Stimulated activated CD8-positive, alpha-beta memory T cell treated with anti-CD3 and anti-CD28 coated beads, Interleukin-15, amount 100 ng/mL, for 4 hours (primary cell): ENCODE measurements around the gene OR2T12.
"Not testable (repeated sequence)": the region's sequence is repeated elsewhere in the genome, so short reads cannot be mapped to it uniquely, and the experiment has no call there.

Source experiments
- DNase-seq, 2 donors: peaks; one replicate each; pipeline ENCODE4 v3.0.0-alpha.2; 2020; ENCODE audit warnings: low read depth in 2 of 2

OR2T12 gene, protein sequence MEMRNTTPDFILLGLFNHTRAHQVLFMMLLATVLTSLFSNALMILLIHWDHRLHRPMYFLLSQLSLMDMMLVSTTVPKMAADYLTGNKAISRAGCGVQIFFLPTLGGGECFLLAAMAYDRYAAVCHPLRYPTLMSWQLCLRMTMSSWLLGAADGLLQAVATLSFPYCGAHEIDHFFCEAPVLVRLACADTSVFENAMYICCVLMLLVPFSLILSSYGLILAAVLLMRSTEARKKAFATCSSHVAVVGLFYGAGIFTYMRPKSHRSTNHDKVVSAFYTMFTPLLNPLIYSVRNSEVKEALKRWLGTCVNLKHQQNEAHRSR

DNA sequence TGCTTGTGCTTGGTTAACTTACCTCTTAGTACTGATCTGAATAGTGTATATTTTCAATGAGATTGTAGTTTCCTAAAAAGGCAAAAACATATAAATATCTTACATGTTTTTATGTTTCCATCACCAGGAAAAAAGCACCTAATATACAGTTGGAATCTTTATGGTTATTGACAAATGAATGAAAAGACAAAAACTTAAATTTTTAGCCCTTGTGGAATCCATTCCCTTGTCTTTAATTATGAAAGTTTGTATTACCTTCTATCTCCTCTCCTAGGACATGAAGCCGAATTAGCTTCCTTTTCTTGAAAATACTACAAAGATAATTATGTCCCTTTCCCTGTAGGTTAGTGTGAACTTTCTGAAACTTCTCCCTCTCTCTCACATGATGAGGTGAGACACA is at the start of gene OR2T12:
Gene OR2T12, minus strand, starts transcription at position 101 of the 400 bp plus-strand sequence. CDS start 7,846 bp downstream, outside the sequence.
- no peak for DNase-seq

DNA sequence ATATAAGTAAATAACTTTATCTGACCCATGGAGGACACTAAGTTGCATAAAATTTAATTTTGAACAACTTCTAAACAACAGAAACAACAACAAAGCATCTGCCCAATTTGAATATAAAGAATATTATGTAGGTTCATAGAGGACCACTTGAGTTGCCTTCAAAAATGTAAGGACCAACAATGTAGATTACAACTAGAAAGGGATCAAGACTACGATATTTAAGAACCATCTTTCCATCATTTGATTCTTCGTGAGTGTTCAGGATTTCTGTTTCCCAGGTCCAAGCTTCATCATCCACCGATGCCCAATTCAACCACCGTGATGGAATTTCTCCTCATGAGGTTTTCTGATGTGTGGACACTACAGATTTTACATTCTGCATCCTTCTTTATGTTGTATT is 45.3 kb upstream of the OR2T12 start, which contains the start of gene OR14C36:
Gene OR14C36, plus strand, starts transcription at position 301 of the 400 bp plus-strand sequence. Its CDS starts 0 bp downstream, at position 301.
- no peak for DNase-seq

DNA sequence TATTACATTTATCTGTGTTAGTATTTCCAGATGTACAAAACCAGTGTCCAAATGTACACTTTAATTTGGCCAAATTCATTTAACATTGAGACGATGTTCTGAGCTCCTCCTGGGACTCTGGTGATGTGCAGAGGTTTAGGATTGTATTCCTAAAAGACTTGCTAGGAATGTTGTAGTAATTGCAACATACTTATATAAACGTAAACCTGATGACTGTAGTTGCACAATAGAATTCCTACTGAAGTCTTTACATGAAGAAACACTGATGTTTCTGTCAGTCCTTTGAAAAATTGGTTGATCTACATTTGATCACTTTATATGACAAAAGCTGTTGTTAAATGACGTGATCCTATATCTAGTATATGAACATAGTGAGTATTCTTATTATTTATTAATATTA is 40.2 kb upstream of the OR2T12 start:
- DNase-seq, result no peak

DNA sequence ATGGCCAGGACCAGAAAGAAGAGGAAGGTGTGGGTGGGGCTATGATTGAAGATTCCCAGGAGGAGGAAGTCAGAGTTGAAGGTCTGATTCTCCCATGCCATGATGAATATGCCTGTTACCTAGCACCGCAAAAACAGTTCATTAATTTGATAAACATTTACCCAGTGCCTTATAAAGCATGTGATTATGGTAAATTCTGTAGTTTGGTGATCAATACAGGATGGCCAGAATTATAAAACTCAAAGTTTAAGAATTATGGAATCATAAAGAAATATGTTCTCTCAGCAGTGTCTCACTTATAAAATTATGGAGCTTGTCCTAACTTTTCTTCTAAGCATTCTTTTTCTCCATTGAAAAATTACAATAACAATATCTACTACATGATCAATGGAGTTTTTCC is 21.2 kb upstream of the OR2T12 start, which contains the start of gene OR2M7:
Gene OR2M7, minus strand, starts transcription at position 101 of the 400 bp plus-strand sequence. Its CDS starts 0 bp downstream, at position 101.
- DNase-seq, result no peak

DNA sequence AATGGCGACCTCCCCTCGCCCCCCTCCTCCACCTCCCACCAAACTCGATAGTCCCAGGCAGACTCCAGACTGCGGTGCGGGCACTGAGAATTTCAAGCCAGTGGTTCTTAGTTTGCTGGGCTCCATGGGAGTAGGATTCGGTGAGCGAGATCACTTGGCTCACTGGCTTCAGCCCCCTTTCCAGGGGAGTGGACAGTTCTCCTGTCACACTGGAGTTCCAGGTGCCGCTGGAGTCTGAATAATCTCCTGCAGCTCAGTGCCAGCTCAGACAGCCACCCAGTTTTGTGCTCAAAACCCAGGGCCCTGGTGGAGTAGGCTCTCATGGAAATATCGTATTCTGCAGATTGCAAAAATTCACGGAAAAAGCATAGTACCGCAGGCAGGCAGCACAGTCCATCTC is 13.6 kb upstream of the OR2T12 start:
- no peak for DNase-seq

DNA sequence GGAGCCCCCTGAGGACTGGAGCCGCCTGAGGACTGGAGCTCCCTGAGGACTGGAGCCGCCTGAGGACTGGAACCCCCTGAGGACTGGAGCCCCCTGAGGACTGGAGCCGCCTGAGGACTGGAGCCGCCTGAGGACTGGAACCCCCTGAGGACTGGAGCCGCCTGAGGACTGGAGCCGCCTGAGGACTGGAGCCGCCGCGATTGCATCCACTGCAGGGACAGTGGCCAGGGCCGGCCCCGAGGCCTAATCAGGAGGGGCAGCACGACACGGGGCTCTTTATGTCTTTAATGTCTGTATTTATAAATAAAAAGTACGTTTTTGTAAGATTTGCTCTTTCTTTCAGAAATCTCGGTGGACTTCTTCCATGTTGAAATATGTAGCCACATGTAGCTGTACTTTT is 3.5 kb upstream of the OR2T12 start:
- not testable (repeated sequence) for DNase-seq

DNA sequence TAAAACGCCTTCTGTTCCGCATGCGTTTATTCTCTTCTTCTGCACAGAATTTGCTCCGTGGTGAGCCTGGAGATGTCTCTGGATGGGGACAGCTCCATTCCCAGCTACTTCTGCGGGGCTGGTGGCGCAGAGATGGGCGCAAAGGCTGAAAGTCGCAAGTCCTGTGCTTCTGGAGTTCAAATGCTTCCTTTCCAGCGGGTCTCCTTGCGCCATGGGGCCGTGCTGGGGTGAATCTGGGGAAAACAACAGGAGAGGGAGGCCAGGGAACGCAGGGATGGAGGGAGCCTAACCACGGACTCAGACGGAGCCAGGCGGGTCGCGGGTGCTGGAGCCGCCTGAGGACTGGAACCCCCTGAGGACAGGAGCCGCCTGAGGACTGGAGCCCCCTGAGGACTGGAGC is 2.9 kb upstream of the OR2T12 start:
- DNase-seq, result no peak

DNA sequence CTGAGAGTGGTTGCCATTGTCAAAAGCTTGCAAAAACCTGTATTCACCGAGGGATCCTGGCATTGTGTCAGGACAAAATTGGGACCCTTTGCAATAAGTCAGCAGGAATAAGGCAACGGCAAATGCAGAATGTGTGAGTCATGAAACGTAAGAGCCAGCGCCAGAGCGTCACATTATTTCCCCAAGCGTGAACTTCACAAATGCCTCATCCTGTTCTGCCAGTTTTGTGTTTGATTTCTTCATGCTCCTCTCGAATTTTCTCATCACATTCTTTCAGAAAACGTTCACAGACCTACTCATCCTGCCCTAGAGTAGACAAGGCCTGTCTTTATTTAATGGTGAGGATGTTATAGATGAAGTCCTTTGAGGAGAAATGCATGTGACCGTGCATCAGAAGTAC is 2.4 kb upstream of the OR2T12 start:
- not testable (repeated sequence) for DNase-seq

DNA sequence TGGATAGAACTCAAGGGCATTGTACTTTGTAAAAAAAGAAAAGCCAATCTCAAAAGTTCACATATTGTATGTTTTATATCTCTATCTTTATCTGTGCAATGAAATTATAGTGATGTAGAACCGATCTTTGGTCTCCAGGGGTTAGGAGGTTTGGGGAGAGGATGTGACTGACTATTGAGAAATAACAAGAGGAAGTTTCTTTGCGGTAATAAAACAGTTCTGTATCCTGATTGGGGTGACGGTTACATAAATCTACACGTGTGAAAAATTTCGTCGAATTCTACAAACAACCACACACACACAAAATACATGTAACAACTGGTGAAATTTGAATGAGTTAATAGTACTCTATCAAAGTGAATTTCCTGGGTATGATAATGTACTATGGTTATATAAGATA is 14.8 kb downstream of the OR2T12 start:
- DNase-seq, result no peak

DNA sequence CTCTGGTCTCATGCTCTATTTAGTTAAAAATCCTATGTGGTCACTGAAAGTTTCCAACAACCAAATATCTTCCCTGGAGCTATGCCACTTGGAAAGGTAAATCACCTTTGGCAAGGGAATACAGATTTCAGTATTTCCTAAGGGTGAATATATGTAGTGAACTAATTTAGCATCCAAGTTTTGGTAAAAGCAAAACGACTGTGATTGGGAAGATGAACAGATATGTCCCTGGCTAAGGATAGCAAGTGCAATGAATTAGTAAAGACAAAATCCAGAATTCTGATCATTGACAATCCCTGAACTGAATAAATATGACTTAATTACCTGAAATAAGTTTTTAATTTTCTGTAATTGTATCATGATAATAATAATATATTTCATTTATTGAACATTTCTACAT is 25.3 kb downstream of the OR2T12 start, which contains the start of gene OR2T33:
Gene OR2T33, minus strand, starts transcription at position 101 of the 400 bp plus-strand sequence. CDS start 4,162 bp downstream, outside the sequence.
- no peak for DNase-seq

DNA sequence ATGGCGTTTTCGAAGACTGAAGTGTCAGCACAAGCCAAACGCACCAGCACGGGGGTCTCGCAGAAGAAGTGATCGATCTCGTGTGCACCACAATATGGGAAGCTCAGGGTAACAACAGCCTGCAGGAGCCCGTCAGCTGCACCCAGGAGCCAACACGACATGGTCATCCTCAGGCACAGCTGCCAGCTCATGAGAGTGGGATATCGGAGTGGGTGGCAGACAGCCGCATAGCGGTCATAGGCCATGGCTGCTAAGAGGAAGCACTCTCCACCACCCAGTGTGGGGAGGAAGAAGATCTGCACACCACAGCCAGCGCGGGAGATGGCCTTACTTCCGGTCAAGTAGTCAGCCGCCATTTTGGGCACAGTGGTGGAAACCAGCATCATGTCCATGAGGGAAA is 30.0 kb downstream of the OR2T12 start:
- DNase-seq, result not testable (repeated sequence)

DNA sequence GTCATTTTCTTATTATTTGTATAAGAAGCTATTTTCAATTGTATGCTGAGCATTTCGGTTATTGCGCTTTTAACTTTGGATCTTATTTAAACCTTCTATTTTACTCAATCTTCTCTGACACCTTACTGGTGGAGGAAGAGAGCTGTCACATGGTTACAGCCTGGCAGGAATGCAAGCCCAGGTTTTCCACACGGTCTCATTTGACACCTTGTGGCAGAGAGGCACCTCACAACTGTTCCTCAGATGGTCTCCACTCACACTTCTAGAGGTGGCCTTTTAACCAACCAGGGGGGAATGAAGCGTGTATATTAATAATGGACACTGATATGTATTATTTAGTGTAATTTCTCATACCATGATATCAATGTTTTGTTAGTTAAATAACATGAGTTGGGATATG is 35.0 kb downstream of the OR2T12 start:
- DNase-seq, result no peak

DNA sequence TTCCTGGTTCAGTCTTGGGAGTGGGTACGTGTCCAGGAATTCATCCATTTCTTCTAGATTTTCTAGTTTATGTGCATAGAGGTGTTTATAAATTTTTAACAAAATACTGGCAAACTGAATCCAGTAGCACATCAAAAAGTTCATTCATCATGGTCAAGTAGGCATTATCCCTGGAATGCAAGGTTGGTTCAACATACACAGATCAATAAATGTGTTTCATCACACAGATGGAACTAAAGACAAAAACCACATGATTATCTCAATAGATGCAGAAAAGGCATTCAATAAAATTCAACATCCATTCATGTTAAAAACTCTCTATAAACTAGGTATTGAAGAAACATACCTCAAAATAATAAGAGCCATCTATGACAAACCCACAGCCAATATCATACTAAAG is 43.9 kb downstream of the OR2T12 start:
- DNase-seq, result not testable (repeated sequence)

DNA sequence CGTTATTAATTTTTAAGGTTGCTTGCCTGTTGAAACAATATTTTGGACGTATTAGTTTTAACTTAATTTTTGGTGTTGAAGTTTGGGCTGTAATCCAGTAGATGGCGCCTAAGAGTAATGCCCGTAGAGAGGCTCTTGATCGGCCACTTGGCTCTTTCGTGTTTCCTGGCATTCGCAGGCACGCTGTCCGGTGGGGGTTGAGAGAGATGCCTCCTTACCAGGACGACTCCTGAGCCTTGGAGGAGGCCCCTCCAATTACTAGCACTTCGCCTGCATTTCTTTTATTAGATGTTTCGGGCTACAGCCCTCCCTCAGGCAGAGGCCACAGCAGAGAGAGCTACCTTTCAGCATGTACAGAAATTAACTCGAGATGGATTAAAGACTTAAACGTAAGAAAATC is 60.0 kb downstream of the OR2T12 start:
- DNase-seq, result no peak
